WERI-Rb-1 (cell line): ENCODE measurements around the gene OST4.

Experiments used
- DNase-seq: peaks from one replicate; pipeline ENCODE4 v3.0.0-alpha.2; 2020
- H3K27ac ChIP-seq: fragments of 250-450 bp; sonication (Bioruptor Pico); 2 replicates; pipeline ENCODE4 v1.5.1; 2020; ENCODE audit warnings: mild to moderate bottlenecking, moderate library complexity
- H3K27me3 ChIP-seq: fragments of 250-450 bp; sonication (Bioruptor Pico); 2 replicates; pipeline ENCODE4 v1.5.1; 2021; ENCODE audit warnings: mild to moderate bottlenecking, low read depth, moderate library complexity; ENCODE audit not compliant: insufficient read depth, severe bottlenecking
- H3K36me3 ChIP-seq: fragments of 250-450 bp; sonication (Bioruptor Pico); 2 replicates; pipeline ENCODE4 v1.5.1; 2020; ENCODE audit warnings: mild to moderate bottlenecking, moderate library complexity
- H3K4me3 ChIP-seq: 2 replicates; pipeline ENCODE4 v1.5.1; 2011; ENCODE audit warnings: low read depth, mild to moderate bottlenecking, control low read depth, low read length
- H3K9me3 ChIP-seq: fragments of 250-450 bp; sonication (Bioruptor Pico); 2 replicates; pipeline ENCODE4 v1.5.1; 2021; ENCODE audit warnings: mild to moderate bottlenecking, moderate library complexity; ENCODE audit not compliant: severe bottlenecking
- CTCF ChIP-seq: IDR thresholded peaks from 2 replicates; pipeline ENCODE4 v1.5.1; 2011; ENCODE audit warnings: low read depth, mild to moderate bottlenecking, control low read depth, inconsistent platforms, low read length

Gene OST4

DNA sequence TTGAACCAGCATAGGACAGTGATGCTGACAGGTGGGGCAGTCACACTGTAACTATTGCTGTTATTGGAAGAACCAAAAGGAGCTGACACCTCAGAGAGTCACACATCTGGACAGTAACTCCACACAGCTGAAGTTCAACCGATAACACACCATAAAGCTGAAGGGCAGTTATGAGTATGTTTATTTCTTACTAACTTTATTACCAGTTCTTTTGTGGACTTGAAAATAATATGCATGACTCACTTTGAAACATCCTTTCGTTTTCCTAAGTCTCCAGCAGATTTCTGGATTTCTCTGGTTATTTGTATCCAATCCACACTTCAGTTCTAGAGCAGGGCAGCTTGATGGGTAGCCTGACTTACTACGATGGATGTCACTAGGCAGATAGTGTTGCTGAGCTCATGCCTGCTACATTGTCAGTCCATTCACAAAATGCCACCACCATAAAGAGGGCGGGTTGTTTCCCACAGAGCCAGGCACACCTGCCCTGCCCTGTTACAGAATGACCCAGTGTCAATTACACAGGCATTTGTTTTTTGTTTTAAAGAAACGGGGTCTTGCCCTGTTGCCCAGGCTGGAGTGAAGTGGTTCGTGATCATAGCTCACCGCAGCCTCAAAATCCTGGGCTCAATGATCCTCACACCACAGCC, 28.3 kb downstream of the OST4 start:
- no peak for TF ChIP-seq CTCF
- no peaks in the 10 kb centered on the region for H3K27me3 ChIP-seq
- DNase-seq: no peak
- no peak overlapping the region for H3K27ac ChIP-seq
- H3K9me3 ChIP-seq: no peaks in the 10 kb centered on the region
- H3K4me3 ChIP-seq: no peak overlapping the region
- H3K36me3 ChIP-seq: peaks cover 37% of the 10 kb centered on the region

DNA sequence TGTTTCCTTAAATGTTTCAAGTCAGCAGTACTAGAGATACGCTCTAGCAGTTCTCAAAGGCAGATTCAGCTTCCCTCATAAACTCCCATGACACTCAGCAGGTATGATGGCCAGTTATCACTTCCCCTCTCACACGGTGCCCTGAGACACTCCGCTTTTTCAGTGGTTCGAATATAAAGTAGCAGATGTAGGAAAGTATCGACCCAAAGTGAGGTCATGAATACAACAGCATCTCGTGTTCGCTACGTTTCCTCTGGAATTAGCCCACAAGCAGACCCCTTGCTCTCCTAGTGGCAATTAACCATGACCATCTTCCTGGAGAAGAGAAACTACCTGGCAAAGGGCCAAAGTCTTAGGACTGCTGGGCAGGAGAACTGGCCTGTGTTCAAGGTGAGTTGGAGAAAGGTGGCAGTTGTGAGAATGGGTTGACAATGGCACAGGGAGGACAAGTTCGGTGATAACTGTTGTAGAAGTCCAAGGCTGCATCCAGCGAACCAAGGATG, 29.2 kb downstream of the OST4 start:
- no peak overlapping the region for H3K27ac ChIP-seq
- H3K4me3 ChIP-seq: no peak overlapping the region
- no peaks in the 10 kb centered on the region for H3K27me3 ChIP-seq
- peaks cover 46% of the 10 kb centered on the region for H3K36me3 ChIP-seq
- H3K9me3 ChIP-seq: no peaks in the 10 kb centered on the region
- no peak for DNase-seq
- TF ChIP-seq CTCF: no peak

DNA sequence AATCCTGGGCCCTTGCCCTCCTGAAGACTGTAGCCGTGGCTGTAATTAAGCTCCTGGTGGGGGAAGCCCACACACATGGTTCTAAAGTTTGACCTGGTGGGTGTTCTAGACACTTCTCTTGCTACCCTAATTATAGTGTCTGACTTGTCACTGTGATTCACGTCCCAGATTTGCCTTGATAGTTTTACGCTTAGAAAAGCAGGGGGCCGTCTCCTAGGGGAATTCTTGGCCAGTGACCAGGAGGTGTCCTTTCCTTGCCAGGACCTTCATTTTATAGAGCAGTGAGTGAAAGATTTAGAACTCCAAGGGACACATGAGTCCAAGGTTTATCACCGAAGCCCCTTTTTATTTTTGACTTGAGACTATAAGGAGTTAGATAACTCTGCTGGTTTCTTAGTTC, 29.7 kb downstream of the OST4 start:
- DNase-seq: no peak
- H3K27ac ChIP-seq: no peak overlapping the region
- no peaks in the 10 kb centered on the region for H3K9me3 ChIP-seq
- H3K36me3 ChIP-seq: peaks cover 51% of the 10 kb centered on the region
- TF ChIP-seq CTCF: no peak
- no peak overlapping the region for H3K4me3 ChIP-seq
- no peaks in the 10 kb centered on the region for H3K27me3 ChIP-seq

- H3K36me3 ChIP-seq: peaks cover 66% of the 10 kb centered on the region
- H3K9me3 ChIP-seq: no peaks in the 10 kb centered on the region
- TF ChIP-seq CTCF: no peak
- H3K27ac ChIP-seq: no peak overlapping the region
- no peaks in the 10 kb centered on the region for H3K27me3 ChIP-seq
- no peak for DNase-seq
- H3K4me3 ChIP-seq: no peak overlapping the region
Observed at GRCh38 chr2:27040282-27040681, 31.2 kb downstream of the OST4 start.

DNA sequence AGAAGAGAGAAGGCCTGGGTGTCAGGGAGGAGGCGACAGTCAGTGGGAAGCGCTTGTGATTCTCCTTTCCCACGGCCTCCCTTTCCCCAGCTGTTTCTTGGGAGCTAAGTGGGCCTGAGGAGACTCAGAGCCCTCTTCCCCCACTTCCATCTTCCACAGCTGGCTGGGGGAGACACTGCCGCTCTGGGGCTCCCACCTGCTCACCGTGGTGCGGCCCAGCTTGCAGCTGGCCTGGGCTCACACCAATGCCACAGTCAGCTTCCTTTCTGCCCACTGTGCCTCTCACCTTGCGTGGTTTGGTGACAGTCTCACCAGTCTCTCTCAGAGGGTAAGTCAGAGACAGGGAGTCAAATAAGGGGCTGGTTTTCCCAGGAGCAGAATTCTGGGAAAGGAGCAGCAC, 31.6 kb downstream of the OST4 start:
- H3K36me3 ChIP-seq: peaks cover 70% of the 10 kb centered on the region
- no peak overlapping the region for H3K4me3 ChIP-seq
- no peak for TF ChIP-seq CTCF
- no peak overlapping the region for H3K27ac ChIP-seq
- no peaks in the 10 kb centered on the region for H3K27me3 ChIP-seq
- no peak for DNase-seq
- no peaks in the 10 kb centered on the region for H3K9me3 ChIP-seq

DNA sequence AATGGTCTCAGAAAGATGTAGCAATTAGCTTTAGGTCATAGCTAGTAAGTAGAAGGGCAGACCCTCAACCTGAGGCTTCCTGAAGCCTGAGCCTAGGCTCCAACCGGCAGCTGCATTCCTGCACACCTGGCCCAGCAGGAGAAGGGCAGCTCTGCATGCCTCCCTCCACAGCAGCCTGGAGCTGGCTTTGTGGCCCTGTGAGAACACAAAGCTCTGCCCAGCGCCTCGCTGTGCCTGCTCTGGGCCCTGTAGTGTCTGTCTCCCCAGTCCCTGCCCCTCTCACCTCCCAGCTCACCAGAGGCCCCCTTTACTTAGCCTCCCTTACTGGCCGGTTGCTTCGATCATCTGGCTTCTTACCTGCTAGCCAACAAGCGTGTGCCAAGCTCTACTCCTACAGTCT, 32.0 kb downstream of the OST4 start:
- Histone ChIP-seq H3K4me3 (no peak overlapping the region), H3K36me3 (peaks cover 73% of the 10 kb centered on the region), H3K9me3 (no peaks in the 10 kb centered on the region), H3K27me3 (no peaks in the 10 kb centered on the region), H3K27ac (no peak overlapping the region)
- no peak for TF ChIP-seq CTCF
- no peak for DNase-seq
